ENCODE results near the gene GAS1. TPM values are rescaled to one million over a fixed set of nuclear protein-coding genes. Genes with fewer than 3 reads are reported as not detected.

Gene GAS1
- total RNA-seq, 4 donors from 2014 or later, result 39.9 to 217 (median 132) TPM

DNA sequence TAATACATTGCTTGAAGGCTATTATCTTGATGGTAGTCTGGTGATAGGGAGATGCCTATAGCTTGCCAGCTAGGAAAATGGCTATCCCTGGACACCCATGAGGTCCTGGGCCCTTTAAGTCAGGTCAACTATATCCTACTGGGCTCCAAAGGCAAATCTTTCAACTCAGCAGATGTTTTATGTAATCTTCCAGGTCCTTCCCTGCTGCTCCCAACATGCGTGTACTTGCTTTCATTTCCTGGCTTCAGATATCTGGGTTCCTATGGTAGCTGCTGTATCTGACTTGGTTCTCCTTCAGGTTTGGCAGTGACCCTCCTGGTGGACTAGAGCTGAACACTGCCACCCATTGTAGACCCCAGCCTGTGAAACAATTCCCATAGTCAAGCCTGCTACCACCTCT is 32.4 kb upstream of the GAS1 start:
- no peak for DNase-seq (ENCODE audit: low spot score in 2 of 2)
- Histone ChIP-seq H3K36me3 (no peaks in the 10 kb centered on the region), H3K4me3 (no peak overlapping the region), H3K27ac (no peak overlapping the region), H3K9me3 (no peaks in the 10 kb centered on the region), H3K4me1 (peaks cover 0 to 29% (median 7%) of the 10 kb centered on the region in 4 donors), H3K27me3 (no peaks in the 10 kb centered on the region)
- 83 to 95% methylated on average over 1 of the region's 1 CpG for WGBS, 2 donors
- TF ChIP-seq EP300 (IDR thresholded peaks at IDR 0.05) (no peak), POLR2A (IDR thresholded peaks at IDR 0.05) (no peak)
- TF ChIP-seq, protein P1, sequence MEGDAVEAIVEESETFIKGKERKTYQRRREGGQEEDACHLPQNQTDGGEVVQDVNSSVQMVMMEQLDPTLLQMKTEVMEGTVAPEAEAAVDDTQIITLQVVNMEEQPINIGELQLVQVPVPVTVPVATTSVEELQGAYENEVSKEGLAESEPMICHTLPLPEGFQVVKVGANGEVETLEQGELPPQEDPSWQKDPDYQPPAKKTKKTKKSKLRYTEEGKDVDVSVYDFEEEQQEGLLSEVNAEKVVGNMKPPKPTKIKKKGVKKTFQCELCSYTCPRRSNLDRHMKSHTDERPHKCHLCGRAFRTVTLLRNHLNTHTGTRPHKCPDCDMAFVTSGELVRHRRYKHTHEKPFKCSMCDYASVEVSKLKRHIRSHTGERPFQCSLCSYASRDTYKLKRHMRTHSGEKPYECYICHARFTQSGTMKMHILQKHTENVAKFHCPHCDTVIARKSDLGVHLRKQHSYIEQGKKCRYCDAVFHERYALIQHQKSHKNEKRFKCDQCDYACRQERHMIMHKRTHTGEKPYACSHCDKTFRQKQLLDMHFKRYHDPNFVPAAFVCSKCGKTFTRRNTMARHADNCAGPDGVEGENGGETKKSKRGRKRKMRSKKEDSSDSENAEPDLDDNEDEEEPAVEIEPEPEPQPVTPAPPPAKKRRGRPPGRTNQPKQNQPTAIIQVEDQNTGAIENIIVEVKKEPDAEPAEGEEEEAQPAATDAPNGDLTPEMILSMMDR (IDR thresholded peaks at IDR 0.05), result no peak

DNA sequence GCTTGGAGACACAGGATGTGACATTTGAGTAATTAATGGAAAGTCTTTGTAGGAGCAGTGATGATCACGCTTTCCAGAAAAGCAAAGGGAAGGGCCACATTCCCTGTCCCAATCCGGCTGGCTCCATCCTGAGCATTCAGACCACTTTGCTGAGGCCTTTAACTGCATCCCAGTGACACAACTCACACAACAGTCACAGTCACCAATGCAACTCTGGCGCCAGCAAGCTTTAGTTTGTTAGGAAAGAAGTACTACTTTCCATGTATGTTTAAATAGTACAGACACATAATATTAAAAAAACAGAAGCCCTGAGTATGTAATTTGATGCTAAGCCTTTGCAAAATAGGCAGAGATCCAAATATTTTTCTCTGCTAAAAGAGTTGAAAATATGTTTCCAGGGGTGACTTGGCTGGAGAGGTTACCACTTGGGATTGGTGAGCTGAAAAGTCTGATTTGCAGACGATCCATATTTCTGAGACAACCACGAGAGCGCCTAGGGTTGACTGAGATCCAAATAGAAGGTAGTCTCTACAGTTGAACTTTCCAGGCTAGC is 31.7 kb upstream of the GAS1 start:
- Histone ChIP-seq H3K27me3 (no peaks in the 10 kb centered on the region), H3K9me3 (no peaks in the 10 kb centered on the region), H3K27ac (no peak overlapping the region), H3K36me3 (no peaks in the 10 kb centered on the region), H3K4me1 (peaks cover 0 to 22% (median 4%) of the 10 kb centered on the region in 4 donors), H3K4me3 (no peak overlapping the region)
- 61 to 64% methylated on average over 6 of the region's 6 CpGs for WGBS, 2 donors
- DNase-seq (ENCODE audit: low spot score in 2 of 2), result no peak
- TF ChIP-seq POLR2A (IDR thresholded peaks at IDR 0.05) (no peak), EP300 (IDR thresholded peaks at IDR 0.05) (no peak)
- TF ChIP-seq, protein P1 (IDR thresholded peaks at IDR 0.05), result no peak

DNA sequence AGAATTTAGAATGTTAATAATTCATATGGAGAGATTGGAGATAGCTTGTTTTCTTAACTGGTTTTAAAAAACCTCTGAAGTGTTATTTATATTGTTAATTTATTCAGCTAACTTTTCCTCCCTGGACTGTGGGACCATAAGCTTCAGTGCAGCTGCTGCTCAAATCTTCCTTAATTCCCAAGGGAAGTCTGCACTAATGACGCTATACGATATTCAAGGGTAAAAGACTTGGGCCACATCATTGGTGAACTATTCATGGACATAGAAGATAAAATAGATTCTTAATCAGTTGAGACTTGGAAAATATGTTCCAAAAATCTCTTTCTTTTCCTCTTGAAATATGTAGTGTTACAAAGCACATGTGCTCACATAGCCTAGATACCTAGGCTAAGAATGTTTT is 31.1 kb upstream of the GAS1 start:
- Histone ChIP-seq H3K4me3 (no peak overlapping the region), H3K4me1 (peaks cover 0 to 17% (median 2%) of the 10 kb centered on the region in 4 donors), H3K36me3 (no peaks in the 10 kb centered on the region), H3K27ac (no peak overlapping the region), H3K9me3 (no peaks in the 10 kb centered on the region), H3K27me3 (no peaks in the 10 kb centered on the region)
- WGBS, 2 donors, result 71% methylated on average over 2 of the region's 2 CpGs
- DNase-seq (ENCODE audit: low spot score in 2 of 2), result no peak
- no peak for TF ChIP-seq POLR2A (IDR thresholded peaks at IDR 0.05)
- TF ChIP-seq, protein P1 (IDR thresholded peaks at IDR 0.05), result no peak
- no peak for TF ChIP-seq EP300 (IDR thresholded peaks at IDR 0.05)

DNA sequence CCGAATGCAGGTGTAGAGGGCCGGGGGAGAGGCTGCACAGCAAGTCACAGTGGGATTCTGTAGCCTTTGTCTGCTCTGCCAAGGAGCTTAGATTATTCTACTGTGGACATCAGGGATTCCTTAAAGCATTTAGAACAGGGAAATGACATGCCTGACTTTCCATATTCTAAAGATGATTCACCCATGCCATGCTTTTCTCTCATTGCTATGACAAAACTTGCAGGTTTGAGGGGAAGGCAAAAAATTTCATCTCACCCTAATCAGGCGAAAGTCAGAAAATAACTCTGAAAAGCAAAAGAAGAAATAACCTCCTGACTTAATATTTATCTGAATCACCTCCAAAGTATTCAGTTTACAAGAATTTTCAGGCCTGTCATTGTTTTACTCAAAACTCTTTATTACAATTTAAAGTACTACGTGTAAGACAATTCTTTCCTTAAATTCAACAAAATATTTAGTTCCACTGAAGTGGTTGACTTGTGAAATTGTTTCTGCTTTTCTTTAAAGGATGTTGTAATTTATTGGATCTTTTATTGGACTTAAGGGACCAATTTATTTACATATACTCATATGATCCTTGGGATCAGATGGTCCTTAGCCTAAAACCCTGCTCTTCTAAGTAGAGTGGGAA is 30.0 kb upstream of the GAS1 start:
- H3K27ac ChIP-seq, result no peak overlapping the region
- DNase-seq (ENCODE audit: low spot score in 2 of 2), result no peak
- H3K4me1 ChIP-seq, result peaks cover 0 to 10% (median 2%) of the 10 kb centered on the region in 4 donors
- H3K36me3 ChIP-seq, result no peaks in the 10 kb centered on the region
- H3K9me3 ChIP-seq, result no peaks in the 10 kb centered on the region
- WGBS, 2 donors, result 76 to 88% methylated on average over 4 of the region's 4 CpGs
- no peaks in the 10 kb centered on the region for H3K27me3 ChIP-seq
- TF ChIP-seq, protein P1 (IDR thresholded peaks at IDR 0.05), result no peak
- H3K4me3 ChIP-seq, result no peak overlapping the region

DNA sequence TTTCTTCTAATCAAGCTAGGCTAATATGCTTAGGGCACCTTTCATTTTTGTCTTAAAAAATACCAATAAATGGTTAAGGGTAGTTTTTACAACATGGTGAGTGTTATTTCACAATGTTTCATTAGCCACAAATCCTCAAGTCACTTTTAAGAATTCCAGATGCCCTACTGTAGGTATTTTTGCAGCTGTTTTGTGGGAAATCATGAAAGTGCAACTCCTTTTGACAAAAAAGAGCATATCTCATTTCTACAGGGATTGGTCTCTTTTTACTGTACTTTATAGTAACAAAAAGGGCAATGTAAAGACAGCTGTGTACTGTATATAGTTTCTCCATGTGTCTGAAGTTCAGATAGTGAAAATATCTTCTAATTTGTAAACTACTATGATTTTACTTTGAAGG is 28.3 kb upstream of the GAS1 start:
- Histone ChIP-seq H3K27ac (no peak overlapping the region), H3K27me3 (no peaks in the 10 kb centered on the region), H3K4me1 (peaks cover 0 to 10% (median 2%) of the 10 kb centered on the region in 4 donors), H3K36me3 (no peaks in the 10 kb centered on the region), H3K4me3 (no peak overlapping the region), H3K9me3 (no peaks in the 10 kb centered on the region)
- DNase-seq (ENCODE audit: low spot score in 2 of 2), result no peak
- TF ChIP-seq EP300 (IDR thresholded peaks at IDR 0.05) (no peak), POLR2A (IDR thresholded peaks at IDR 0.05) (no peak)
- TF ChIP-seq, protein P1 (IDR thresholded peaks at IDR 0.05), result no peak

All from tibial nerve (tissue), 4 donors.